ENCODE measurements around the gene CPHXL.

DNA sequence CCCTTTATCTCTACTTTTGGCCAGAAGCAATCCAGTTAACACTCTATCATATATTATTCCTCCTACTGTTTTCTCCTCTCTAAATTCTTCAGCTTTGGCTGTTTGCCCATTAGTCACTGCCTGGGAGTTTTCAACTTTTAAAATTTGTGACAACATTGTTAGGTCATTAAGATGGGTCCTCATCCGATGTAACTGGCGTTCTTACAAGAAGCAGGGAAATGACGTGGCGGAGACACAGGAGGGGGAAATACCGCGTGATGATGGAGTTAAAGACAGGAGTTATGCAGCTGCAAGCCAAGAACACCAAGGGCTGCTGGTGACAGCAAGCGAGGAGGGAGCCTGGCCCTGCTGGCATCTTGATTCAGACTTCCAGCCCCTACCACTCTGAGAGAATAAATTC is 34.8 kb upstream of the CPHXL start:
- TF ChIP-seq GATA2 (IDR thresholded peaks at IDR 0.05; ENCODE audit: low read depth, low read length) (no peak), GATA3 (IDR thresholded peaks at IDR 0.05; ENCODE audit: low read depth, low read length) (no peak)

Measured in SH-SY5Y (cell line).